Measurements from ENCODE around the gene CSNK2A1.

- no peak for TF ChIP-seq CTCF (IDR thresholded peaks at IDR 0.05)
- TF ChIP-seq POLR2A (IDR thresholded peaks at IDR 0.05) = no peak
Measured at GRCh38 chr20:426566-426965, 117.0 kb downstream of the CSNK2A1 start.

Measured in adrenal gland (tissue), 5 donors.